ENCODE measurements around the gene SEH1L.
A peak's percentile ranks its signal among the peaks of the same experiment; 100 is the strongest.
"Not testable (repeated sequence)": the region's sequence is repeated elsewhere in the genome, so short reads cannot be mapped to it uniquely, and the experiment has no call there.

The SEH1L gene

DNA sequence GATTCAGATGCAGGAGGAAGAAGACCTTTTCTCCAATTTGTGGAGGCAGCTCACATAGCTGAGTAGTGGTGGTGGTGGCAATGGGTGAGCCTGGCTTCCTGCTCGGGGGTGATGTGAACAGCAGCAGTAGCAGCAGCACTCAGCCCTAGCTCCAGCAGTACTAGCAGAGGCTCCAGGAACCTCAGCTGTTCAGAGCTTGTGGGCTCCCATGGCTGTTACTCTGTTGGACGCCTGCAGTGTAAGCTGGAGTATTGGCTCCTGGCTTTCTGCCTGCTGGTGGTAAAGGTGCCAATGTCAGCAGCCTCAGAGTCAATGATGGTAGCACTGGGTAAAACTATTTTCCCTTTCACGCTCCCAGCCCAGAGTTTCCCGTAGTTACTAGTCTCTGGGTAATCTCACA lies 3.1 kb upstream of the SEH1L start:
- no peak for DNase-seq

DNA sequence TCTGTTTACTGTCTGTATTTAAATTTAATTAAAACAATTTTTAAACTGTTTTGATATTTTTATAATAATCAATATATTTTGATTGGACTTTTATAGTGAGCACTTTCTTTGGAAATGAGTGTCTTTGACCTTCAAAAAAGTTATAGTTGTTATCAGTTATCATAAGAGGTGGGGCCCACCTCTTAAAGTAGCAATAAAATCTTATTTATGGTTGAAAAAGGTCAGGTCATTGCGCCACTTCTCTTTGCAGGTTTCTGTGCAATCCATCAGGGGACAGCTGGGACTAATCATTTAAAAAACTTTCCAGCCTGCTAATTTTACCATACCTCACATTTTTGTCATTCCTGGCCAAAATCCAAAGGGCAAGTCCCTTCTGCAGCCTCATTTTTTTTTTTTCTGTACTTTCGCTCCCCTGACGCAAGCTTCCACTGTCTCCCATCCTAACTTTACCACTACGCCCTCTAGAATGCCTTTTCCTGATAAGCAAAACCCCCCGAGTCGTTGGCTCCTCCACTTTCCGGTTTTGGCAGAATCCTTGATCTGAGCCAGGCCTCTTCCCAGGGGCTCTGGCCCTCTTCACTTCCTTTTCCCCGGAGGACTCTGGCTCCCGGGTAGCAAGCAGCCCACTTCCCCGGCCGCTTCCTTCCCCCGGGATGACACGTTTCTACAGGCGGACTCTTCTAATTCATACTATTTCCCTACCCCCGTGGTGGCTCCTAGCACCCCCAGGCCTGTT lies 1.1 kb upstream of the SEH1L start:
- DNase-seq = peak; percentile 56

DNA sequence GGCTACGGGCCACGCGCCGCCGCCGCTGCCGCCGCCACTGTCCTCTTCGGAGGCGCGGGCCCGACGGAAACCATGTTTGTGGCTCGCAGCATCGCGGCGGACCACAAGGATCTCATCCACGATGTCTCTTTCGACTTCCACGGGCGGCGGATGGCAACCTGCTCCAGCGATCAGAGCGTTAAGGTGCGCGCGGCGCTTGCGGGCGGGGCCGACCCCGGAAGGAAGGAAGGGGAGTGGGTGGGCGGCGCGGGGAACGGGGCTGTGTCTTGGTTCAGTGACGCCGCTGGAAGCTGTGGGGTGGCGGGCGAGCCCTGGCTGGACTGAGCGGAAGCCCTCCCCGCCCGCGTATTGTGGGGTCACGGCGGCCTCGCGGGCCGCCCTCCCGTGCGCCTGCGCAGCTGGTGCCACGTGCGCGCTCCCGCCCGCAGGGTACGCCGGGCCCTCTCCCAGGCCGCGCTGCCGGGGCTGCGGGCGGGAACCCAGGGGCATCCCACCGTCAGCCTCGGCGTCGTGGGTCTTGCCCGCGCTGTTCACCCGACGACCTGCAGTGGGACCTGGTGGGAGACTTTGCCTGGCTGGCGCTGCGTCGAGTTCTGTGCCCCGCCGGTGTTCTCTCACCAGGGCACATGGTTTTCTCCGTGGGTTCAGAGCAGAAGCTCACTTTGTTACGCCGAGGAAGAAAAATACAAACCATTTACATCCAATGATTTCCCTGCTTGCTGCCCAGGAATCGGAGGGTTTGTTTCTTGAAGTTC lies 416 bp downstream of the SEH1L start:
- DNase-seq = peak; percentile 93

DNA sequence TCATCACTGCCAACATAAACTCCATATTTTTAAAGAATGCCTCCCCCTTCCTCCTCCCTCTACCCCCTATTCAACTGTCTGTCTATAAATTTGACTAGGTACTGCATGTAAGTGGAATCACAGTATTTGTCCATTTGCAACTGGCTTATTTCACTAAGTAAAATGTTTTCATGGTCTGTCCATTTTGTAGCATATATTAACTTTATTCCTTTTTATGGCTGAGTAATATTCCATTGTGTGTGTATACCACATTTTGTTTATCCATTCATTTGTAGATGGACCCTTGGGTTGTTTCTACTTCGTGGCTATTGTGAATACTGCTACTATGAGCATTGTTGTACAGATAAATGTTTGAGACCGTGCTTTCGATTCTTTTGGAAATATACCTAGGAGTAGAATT lies 10.7 kb downstream of the SEH1L start:
- DNase-seq = no peak

DNA sequence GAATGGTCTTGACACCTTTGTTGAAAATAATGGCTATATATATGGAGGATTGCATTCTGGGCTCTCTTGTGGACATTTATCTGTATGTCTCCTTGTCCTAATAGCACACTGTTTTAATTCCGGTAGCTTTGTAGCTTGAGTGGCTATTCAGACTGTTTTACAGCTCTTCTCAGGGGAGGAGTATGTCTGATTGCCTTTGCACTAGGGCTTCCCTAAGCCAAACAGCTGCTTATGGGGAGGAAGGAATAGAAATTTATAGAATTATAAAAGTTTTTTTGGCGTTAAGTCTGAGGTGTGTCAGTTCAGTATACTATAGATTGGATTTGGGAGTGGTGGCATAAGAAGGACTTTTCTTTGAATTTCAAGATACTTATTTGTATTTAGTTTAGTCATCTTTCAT lies 12.6 kb downstream of the SEH1L start:
- DNase-seq = peak; percentile 3

DNA sequence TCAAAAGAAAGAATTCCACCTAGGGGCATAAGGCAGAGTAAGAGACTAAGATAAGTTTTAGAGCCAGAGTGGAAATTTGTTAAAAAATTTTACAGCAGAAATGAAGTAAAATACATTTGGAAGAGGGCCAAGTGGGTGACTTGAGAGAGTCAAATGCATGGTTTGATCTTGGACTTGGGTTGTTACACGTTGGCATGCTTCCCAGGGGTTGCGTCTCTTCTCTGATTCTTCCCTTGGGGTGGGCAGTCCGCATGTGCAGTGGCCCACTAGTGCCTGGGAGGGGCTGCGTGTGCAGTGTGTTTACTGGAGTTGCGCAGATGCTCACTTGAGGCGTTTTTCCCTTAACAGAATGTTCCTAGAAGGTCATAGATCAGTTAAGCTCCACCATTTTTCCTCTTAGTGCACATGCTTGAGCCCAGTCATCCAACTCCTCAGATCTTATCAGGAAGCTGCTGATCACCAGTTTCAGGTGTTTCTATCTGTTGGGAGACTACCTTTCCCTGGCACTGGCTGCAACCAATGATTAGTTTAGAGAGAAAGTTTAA lies 13.1 kb downstream of the SEH1L start:
- peak; percentile 14 for DNase-seq

DNA sequence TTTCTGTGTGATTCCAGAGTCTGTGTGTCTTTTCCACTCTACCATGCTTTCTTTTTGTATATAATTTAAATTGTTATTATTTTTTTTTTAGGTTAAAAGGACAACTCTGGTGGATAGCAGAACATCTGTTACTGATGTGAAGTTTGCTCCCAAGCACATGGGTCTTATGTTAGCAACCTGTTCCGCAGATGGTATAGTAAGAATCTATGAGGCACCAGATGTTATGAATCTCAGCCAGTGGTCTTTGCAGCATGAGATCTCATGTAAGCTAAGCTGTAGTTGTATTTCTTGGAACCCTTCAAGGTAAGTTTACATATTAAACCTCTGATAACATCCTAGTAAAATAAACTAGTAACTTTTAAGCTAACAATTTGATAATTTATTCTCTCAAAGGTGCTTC lies 15.3 kb downstream of the SEH1L start:
- DNase-seq = no peak

DNA sequence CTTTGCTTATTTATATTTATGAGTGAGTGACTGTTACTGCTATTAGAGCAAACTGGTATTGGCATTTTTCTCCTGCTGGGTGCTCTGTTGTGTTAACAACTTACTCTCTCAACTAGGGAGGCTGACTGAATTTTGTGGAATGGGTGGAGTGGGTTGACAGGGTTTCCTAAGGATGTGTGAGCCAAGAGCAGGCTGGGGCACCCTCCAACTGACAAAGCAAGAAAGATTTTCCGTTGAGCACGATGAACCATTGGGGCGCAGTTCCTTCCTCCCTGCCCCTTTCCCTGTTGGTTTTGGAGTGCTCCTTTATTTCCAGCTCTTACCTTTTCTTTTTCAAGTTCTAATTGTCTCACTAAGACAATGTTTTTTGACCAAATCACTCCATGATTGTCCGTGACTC lies 20.3 kb downstream of the SEH1L start:
- DNase-seq = no peak

DNA sequence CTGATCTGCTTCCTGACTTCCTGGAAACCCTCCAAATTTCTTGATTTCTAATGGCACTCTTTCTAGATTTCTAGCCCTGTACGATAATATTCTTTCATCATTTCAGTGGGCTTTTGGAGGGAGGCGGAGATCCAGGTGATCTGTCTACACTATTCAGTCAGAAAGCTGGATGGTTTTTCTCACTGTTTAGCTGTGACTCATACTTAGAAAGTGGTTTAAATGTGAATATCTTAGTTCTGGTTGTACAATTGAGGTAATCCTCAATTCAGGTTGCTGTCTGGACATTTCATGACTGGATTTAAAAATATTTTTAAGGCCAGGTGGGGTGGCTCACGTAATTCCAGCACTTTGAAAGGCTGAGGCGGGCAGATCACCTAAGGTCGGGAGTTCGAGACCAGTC lies 20.8 kb downstream of the SEH1L start:
- no peak for DNase-seq

DNA sequence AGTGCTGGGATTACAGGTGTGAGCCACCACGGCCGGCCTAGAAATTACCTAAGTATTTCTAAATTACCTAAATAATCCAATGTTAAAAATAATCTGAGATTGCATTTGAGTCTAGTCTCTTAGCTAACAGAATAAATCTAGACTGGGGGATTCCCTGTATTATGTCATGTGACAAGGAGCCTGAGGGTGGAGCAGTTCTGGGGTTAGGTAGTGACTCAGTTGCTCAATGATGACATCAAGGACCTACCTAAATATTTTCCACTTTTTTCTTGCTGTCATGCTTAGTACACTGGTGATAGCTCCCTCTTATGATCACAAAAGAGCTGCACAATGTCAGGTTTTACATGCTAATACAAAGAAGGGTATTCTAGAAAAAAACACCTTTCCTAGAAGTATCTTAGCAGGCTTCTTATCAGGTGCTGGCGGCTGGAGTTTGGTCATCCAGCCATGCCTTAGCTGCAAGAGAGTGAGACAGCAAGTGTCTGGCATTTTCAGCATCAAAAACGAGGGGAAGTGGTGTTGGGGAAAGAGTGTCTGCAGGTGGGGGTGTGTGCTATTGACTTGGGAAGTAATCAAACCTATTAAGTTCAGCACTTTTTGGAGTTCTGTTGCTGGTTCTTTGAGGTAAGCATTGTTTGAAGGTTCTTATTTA lies 25.9 kb downstream of the SEH1L start:
- DNase-seq = no peak

DNA sequence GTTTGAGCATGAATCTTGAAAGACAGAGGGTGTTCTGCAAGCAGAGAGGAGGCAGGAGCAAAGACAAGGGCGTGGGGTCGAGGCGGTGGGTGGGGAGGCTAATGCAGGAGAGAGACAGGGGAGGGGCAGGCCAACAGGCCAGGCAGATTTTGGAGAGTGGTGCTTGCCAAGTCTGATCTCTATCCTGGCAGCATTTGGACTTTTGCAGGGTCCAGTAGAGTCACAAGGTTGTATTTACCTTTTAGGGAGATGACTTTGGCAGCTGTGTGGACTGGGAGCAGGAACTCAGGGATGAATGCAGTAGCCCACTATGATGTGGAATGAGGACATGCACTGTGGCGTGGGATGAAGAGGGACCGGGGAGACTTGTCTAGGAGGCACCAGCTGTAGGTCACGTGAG lies 27.7 kb downstream of the SEH1L start:
- DNase-seq = no peak

DNA sequence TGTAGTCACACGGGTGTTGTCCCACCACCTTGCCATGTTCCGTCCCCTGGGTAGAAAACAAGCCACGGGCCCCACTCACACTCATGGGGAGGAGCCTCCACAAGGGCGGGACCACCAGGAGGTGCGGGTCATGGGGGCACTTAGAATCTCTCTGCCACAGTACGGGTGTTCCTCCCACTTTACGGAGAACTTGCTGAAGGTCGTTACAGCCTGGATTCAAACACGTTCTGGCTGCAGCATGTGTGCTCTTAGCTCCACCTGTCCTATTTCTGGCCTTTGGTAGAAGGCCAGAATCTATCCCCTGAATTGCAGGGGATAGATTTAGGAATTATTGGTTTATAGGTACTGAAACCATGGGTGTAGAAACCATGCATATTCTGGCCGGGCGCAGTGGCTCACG lies 28.5 kb downstream of the SEH1L start:
- no peak for DNase-seq

DNA sequence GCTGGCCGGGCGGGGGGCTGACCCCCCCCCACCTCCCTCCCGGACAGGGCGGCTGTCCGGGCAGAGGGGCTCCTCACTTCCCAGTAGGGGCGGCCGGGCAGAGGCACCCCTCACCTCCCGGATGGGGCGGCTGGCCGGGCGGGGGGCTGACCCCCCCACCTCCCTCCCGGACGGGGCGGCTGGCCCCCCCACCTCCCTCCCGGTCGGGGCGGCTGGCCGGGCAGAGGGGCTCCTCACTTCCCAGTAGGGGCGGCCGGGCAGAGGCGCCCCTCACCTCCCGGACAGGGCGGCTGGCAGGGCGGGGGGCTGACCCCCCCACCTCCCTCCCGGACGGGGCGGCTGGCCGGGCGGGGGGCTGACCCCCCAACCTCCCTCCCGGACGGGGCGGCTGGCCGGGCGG lies 32.3 kb downstream of the SEH1L start:
- DNase-seq = not testable (repeated sequence)

DNA sequence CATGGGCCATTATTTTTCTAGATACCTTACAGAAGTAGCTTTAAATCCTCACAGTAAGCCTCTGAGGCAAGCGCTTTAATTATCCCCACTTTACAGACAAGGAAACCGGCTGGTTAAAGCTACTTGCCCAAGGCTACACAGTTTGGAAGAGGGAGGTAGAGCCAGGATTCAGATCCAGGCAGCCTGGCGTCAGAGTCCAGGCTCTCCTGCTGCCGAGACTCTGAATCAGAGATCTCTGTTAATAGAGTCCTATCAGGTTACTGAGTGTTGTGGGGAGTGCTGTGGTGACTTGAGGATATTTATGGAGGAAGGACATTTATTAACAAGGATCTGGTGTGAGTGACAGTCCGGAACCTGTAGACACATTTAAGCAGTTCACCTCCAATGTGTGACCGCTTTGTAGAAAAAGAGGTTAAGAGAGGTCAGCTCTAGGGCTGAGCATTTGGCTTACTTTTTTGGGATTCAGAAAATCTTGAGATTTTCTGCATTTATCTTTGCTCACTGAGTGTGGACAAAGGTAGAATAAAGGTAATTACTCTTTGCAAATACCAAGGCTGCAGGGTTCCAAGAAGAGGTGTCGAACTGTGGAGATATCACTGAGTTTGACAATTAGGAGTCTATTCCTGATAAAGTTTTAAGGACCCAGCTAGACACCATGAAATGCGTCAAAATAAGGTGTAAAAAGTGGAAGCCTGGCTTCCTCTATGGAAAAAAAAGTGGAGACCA lies 41.7 kb downstream of the SEH1L start:
- no peak for DNase-seq

DNA sequence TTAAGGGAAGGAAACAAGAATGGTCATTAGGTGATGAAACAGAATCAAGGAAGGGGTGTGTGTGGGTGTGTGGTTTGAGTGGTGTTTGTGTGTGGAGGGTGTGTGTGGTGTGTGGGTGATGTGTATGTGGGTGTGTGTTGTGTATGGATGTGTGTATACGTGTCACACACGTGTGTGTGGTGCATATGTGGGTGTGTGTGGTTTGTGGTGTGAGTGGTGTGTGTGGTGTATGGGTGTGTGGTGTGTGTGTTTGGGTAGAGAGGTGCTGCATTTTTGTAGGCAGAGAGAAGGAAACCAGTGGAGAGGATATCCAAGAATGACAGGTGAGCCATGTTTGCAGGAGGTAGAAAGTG lies 42.3 kb downstream of the SEH1L start:
- no peak for DNase-seq

DNA sequence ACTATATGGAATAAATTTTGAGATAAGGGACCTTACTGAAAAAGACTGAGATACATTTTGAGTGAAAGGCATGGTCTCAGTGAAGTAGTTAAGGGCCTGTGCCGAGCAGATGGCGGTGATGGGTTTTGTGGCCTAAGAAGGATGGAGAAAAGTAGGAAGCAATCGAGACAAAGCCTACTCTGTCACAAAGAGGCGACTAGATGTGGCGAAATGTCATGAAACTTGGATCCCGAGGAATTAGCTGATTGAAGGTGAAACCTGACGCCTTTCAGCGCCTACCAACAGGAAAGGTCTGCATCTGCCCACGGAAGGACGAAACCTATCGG lies 42.8 kb downstream of the SEH1L start:
- no peak for DNase-seq

DNA sequence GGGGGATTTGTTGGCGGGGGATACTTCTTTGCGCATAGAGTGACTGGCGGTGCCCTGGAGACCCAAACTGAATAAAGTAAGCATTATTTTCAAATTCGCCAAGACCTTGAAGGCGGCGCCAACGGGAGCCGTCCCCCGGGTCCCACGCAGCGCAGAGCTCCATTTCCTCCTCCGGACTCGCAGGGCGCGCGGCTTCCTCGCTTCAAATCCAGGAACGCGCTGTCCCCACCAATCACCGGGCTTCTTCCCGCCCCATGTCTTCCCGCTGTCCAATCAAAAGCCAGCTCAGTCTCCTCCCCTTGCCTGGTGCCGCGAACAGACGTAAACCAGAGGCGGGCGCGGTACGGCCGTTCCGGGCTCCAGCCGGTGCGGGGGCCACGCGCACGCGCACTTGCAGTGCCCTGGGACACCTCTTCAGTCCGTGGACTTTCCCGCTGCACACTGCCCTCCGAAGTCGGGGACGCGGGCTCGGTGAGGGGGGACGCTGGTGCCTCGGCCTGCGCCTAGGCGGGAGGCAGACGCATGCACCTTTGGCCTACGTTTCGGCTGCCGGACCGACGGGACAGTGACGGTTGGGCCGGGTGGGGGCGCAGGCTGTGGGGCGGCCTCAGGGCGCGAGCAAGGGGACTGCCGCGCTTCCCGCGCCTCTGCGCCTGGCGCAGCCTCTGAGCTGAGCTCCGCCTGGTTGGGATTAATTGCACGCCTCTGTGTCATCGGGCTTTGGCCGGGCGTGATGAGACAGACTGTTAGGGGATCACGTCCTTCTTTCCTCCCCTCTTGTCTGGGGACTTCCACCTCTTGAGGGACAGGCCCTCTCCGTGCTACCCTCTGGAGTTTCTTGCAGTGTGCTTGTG lies 43.4 kb downstream of the SEH1L start, which contains the start of gene CEP192:
Gene CEP192 (plus strand): TSS at position 396 of the 854 bp plus-strand sequence. CDS start 8,063 bp downstream, outside the sequence.
- DNase-seq = peak; percentile 97

DNA sequence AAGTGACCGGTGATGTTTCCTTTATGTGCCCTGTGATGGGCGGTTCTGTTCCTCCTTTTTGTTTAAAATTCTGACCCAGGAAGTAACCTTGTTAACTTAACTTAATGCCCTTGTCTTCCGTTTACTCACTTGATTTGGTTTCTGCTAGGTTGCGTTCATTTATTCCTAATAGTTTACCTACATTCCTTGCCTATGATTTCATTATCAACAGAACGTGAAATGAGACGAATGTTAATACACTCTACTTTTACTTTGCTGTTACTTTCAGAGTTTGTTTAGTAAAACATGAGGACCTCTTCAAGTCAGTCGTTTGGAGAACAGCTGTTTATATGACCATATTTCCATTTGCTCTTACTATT lies 44.0 kb downstream of the SEH1L start:
- DNase-seq = no peak

DNA sequence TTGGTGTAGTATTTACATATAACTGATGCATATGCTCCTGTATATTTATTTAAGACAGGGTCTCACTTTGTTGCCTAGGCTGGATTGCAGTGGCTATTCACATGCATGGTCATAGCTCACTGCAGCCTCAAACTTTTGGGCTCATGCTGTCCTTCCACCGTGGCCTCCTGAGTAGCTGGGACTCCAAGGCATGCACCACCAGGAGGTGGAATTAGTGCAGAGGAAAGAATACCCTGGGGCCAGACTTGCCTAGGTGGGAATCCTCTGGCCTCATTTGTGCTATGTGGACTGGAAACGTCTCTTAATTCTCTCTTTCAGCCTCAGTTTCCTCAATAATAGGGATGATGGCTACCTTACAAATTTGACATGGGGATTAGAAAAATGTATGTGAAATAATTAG lies 45.6 kb downstream of the SEH1L start:
- DNase-seq = no peak

DNA sequence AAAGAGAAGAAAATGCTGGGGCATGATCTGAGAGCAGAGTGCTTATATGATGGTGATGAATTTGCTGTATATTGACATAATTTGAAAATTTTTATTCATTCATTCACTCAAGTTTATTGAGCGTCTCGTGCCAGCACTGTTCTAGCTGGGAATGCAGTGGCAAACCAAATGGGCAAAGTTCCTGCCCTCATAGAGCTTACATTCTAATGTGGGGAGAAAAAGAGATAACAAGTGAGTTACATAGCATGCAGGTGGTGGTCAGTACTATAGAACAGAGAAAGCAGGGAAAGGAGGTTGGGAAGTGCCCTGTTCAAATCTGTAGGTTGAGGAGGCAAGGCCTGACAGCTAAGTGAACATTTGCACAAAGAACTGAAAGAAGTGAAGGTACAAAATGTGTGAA lies 47.6 kb downstream of the SEH1L start:
- no peak for DNase-seq

DNA sequence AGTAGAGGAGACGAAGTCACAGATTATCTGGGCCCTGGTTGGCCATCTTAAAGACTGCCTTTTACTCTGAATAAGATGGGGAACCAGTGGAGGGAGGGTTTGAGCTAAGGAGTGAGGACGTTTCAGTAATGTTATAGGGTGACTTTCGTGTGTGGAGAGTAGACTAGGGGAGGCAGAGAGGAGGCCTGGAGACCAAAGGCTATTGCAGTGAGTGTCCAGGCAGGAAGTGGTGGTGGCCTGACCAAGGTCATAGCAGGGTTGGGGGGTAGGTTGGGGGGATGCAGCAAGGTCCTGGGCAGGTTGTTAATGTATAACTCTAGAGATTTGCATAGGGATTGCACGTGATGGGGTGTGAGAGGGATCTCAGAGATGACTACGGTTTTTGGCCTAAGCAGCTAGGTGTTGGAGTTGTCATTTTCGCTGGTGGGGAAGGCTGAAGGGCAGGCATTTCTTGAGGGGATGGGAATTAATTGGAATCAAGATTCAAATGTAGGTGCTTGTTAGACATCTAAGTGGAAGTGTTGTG lies 48.2 kb downstream of the SEH1L start:
- DNase-seq = no peak

DNA sequence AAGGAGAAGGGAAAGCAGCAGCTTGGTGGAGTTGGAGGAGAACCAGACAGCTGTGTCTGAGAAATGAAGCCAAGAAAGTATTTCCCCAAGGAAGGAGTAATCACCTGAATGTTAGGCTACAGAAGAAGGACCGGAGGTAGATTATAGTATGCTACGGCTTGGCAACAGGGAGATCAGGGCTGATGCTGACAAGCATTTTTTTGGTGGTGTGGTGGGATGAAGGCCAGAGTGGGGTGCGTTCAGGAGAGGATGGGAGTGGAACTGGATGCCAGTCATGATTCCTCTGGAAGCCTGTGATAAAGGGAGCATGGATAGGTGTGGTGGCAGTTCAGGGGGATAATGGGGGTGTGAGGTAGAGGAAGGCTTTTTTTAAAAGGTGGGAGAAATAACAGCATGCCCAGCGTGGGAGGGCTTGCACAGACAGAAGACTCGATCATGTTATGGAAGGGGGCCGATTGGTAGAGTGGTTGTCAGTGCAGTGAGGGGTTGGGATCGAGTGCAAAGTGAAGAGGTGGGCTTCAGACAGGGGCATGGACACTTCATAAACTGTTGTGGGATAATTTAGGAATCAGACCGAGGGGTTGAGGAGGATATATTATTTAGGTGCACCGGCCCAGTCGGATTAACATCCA lies 49.0 kb downstream of the SEH1L start:
- no peak for DNase-seq
